Measurements from ENCODE around the gene ECM1.

ECM1 gene

GRCh38 chr1:150553392-150554085 is 45.6 kb downstream of the ECM1 start:
- H3K4me2 ChIP-seq = no peak overlapping the region
- H4K20me1 ChIP-seq (ENCODE audit: insufficient read depth) = no peaks in the 10 kb centered on the region
- TF ChIP-seq CTCF (conservative IDR thresholded peaks at IDR 0.05; ENCODE audit: low read depth, low read length) = no peak
- no peak overlapping the region for H3K9ac ChIP-seq
- no peaks in the 10 kb centered on the region for H3K36me3 ChIP-seq (ENCODE audit: insufficient read depth)
- H3K27me3 ChIP-seq (ENCODE audit: insufficient read depth, low read depth) = peaks cover 27% of the 10 kb centered on the region
- peaks cover 2% of the 10 kb centered on the region for H3K4me1 ChIP-seq (ENCODE audit: low read depth, poor library complexity, severe bottlenecking)
- no peak overlapping the region for H3K4me3 ChIP-seq (IDR thresholded peaks at IDR 0.05; ENCODE audit: insufficient read depth, low read depth, low read length)
- H3K79me2 ChIP-seq (ENCODE audit: insufficient read depth, low read depth) = no peaks in the 10 kb centered on the region
- no peak overlapping the region for H3K27ac ChIP-seq
- no peak overlapping the region for H2AFZ ChIP-seq (ENCODE audit: low read depth)

GRCh38 chr1:150554086-150554452 is 46.2 kb downstream of the ECM1 start:
- no peak overlapping the region for H3K27ac ChIP-seq
- H3K4me3 ChIP-seq (IDR thresholded peaks at IDR 0.05; ENCODE audit: insufficient read depth, low read depth, low read length) = no peak overlapping the region
- no peaks in the 10 kb centered on the region for H3K36me3 ChIP-seq (ENCODE audit: insufficient read depth)
- no peaks in the 10 kb centered on the region for H4K20me1 ChIP-seq (ENCODE audit: insufficient read depth)
- TF ChIP-seq CTCF (conservative IDR thresholded peaks at IDR 0.05; ENCODE audit: low read depth, low read length) = no peak
- H2AFZ ChIP-seq (ENCODE audit: low read depth) = no peak overlapping the region
- no peak overlapping the region for H3K9ac ChIP-seq
- H3K27me3 ChIP-seq (ENCODE audit: insufficient read depth, low read depth) = peaks cover 27% of the 10 kb centered on the region
- H3K79me2 ChIP-seq (ENCODE audit: insufficient read depth, low read depth) = no peaks in the 10 kb centered on the region
- H3K4me1 ChIP-seq (ENCODE audit: low read depth, poor library complexity, severe bottlenecking) = no peaks in the 10 kb centered on the region
- H3K4me2 ChIP-seq = no peak overlapping the region

GRCh38 chr1:150555198-150555970 is 47.5 kb downstream of the ECM1 start:
- Histone ChIP-seq H3K27me3 (ENCODE audit: insufficient read depth, low read depth) (peaks cover 17% of the 10 kb centered on the region; the same call in 1 of the 2 replicates), H3K4me2 (no peak overlapping the region), H3K79me2 (ENCODE audit: insufficient read depth, low read depth) (no peaks in the 10 kb centered on the region), H3K36me3 (ENCODE audit: insufficient read depth) (no peaks in the 10 kb centered on the region), H3K9ac (no peak overlapping the region), H4K20me1 (ENCODE audit: insufficient read depth) (no peaks in the 10 kb centered on the region), H3K27ac (no peak overlapping the region), H2AFZ (ENCODE audit: low read depth) (no peak overlapping the region), H3K4me1 (ENCODE audit: low read depth, poor library complexity, severe bottlenecking) (peaks cover 9% of the 10 kb centered on the region), H3K4me3 (IDR thresholded peaks at IDR 0.05; ENCODE audit: insufficient read depth, low read depth, low read length) (no peak overlapping the region)
- no peak for TF ChIP-seq CTCF (conservative IDR thresholded peaks at IDR 0.05; ENCODE audit: low read depth, low read length)

GRCh38 chr1:150555971-150556865 is 48.3 kb downstream of the ECM1 start:
- no peaks in the 10 kb centered on the region for H3K36me3 ChIP-seq (ENCODE audit: insufficient read depth)
- no peaks in the 10 kb centered on the region for H4K20me1 ChIP-seq (ENCODE audit: insufficient read depth)
- H3K79me2 ChIP-seq (ENCODE audit: insufficient read depth, low read depth) = 0 out of 2 replicates have a peak, but pooled peaks cover 1% of the 10 kb centered on the region
- no peak overlapping the region for H3K27ac ChIP-seq
- H2AFZ ChIP-seq (ENCODE audit: low read depth) = no peak overlapping the region
- TF ChIP-seq CTCF (conservative IDR thresholded peaks at IDR 0.05; ENCODE audit: low read depth, low read length) = no peak
- H3K4me1 ChIP-seq (ENCODE audit: low read depth, poor library complexity, severe bottlenecking) = peaks cover 14% of the 10 kb centered on the region
- no peak overlapping the region for H3K9ac ChIP-seq
- H3K27me3 ChIP-seq (ENCODE audit: insufficient read depth, low read depth) = peaks cover 9% of the 10 kb centered on the region; the same call in 1 of the 2 replicates
- no peak overlapping the region for H3K4me3 ChIP-seq (IDR thresholded peaks at IDR 0.05; ENCODE audit: insufficient read depth, low read depth, low read length)
- H3K4me2 ChIP-seq = no peak overlapping the region
